Measurements from ENCODE around the gene CHORDC1.

DNA sequence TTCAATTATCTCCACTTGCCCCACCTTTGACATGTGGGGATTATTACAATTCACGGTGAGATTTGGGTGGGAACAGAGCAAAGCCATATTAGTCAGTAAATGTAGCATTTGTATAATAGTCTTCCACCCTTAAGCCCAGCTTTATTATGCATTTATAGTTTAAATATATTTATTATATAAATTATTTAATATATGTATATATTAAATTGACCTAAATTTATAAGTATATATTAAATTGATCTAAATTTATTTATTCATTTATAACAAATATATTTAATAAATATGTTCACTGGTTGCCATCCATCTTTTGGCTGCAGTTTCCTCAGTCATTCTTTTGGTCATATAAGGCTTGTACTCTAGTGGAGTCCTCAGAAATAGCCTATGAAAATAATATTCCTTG, 23.6 kb upstream of the CHORDC1 start:
- TF ChIP-seq HDAC6 (IDR thresholded peaks at IDR 0.05; ENCODE audit: low read depth, low read length): no peak
- TF ChIP-seq JUND (CRISPR knock-in tag; IDR thresholded peaks at IDR 0.05): no peak
- TF ChIP-seq, protein P1, sequence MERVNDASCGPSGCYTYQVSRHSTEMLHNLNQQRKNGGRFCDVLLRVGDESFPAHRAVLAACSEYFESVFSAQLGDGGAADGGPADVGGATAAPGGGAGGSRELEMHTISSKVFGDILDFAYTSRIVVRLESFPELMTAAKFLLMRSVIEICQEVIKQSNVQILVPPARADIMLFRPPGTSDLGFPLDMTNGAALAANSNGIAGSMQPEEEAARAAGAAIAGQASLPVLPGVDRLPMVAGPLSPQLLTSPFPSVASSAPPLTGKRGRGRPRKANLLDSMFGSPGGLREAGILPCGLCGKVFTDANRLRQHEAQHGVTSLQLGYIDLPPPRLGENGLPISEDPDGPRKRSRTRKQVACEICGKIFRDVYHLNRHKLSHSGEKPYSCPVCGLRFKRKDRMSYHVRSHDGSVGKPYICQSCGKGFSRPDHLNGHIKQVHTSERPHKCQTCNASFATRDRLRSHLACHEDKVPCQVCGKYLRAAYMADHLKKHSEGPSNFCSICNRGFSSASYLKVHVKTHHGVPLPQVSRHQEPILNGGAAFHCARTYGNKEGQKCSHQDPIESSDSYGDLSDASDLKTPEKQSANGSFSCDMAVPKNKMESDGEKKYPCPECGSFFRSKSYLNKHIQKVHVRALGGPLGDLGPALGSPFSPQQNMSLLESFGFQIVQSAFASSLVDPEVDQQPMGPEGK (CRISPR knock-in tag; IDR thresholded peaks at IDR 0.05): no peak
- TF ChIP-seq, protein P2, sequence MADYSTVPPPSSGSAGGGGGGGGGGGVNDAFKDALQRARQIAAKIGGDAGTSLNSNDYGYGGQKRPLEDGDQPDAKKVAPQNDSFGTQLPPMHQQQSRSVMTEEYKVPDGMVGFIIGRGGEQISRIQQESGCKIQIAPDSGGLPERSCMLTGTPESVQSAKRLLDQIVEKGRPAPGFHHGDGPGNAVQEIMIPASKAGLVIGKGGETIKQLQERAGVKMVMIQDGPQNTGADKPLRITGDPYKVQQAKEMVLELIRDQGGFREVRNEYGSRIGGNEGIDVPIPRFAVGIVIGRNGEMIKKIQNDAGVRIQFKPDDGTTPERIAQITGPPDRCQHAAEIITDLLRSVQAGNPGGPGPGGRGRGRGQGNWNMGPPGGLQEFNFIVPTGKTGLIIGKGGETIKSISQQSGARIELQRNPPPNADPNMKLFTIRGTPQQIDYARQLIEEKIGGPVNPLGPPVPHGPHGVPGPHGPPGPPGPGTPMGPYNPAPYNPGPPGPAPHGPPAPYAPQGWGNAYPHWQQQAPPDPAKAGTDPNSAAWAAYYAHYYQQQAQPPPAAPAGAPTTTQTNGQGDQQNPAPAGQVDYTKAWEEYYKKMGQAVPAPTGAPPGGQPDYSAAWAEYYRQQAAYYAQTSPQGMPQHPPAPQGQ (CRISPR knock-in tag; IDR thresholded peaks at IDR 0.05; ENCODE audit: borderline replicate concordance): no peak
- no peak for TF ChIP-seq YY1 (IDR thresholded peaks at IDR 0.05; ENCODE audit: insufficient read depth, insufficient replicate concordance, low read depth, low read length)
- TF ChIP-seq, protein P3, sequence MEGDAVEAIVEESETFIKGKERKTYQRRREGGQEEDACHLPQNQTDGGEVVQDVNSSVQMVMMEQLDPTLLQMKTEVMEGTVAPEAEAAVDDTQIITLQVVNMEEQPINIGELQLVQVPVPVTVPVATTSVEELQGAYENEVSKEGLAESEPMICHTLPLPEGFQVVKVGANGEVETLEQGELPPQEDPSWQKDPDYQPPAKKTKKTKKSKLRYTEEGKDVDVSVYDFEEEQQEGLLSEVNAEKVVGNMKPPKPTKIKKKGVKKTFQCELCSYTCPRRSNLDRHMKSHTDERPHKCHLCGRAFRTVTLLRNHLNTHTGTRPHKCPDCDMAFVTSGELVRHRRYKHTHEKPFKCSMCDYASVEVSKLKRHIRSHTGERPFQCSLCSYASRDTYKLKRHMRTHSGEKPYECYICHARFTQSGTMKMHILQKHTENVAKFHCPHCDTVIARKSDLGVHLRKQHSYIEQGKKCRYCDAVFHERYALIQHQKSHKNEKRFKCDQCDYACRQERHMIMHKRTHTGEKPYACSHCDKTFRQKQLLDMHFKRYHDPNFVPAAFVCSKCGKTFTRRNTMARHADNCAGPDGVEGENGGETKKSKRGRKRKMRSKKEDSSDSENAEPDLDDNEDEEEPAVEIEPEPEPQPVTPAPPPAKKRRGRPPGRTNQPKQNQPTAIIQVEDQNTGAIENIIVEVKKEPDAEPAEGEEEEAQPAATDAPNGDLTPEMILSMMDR (CRISPR knock-in tag; IDR thresholded peaks at IDR 0.05): no peak
- no peak for TF ChIP-seq POLR2A (IDR thresholded peaks at IDR 0.05; ENCODE audit: insufficient read depth in 1 of 2, low read depth in 2 of 2, low read length in 2 of 2)
